Erythroblast (primary cell): Measurements from ENCODE around the gene DNAJC17.
A peak's percentile ranks its signal among the peaks of the same experiment; 100 is the strongest.

ENCODE experiments used
- DNase-seq, 2 experiments: peaks; one replicate each; lab custom pipeline; 2025; lab: John Stamatoyannopoulos, UW
- GATA1 ChIP-seq: IDR thresholded peaks from 2 replicates; pipeline ENCODE4 v1.6.1; 2011; ENCODE audit warnings: low read depth, mild to moderate bottlenecking, control low read depth, low read length, moderate library complexity
- POLR2A ChIP-seq: IDR thresholded peaks from 2 replicates; pipeline ENCODE4 v1.6.1; 2011; ENCODE audit warnings: mild to moderate bottlenecking, low read length

Gene DNAJC17

DNA sequence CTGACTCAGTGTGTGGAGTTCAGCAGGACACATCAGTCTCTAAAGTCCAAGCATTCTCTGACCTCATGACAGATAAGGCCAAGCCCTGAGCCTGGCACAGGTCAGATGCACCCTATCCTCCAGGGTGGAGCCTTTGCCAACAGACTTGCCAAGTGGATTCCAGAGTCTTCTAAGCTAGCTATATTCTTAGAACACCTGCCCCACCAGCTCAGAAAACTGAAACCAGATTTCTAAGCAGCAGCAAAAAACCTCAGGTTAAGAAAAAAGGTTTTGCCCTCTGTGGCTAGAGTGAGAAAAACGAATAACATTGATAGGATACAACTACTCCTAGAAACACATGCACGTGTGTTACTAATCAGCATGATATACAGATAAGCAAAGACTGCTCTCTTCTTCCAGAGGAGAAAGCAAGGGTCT lies 63.8 kb downstream of the DNAJC17 start:
- TF ChIP-seq POLR2A (no peak), GATA1 (no peak)
- peak; percentile 51 to 53 for DNase-seq

DNA sequence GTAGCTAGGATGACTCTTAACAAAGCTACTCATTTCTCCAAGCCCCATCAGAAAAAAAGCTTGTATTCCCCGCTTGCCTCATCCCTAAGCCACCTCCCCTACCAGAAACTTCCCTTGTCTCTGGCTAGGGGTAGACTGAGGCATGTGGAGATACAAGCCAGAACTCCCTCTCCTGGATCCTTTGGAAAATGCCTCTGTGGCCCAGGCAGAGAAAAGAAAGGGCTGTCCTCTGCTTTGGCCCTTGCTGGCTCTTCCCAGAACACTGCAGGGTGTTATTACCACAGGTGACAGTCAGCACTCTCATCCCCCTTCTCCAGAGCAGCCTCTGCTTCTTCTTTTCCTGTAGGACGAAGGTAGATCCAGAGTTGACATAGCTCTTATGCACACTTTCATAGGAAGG lies 67.4 kb downstream of the DNAJC17 start:
- TF ChIP-seq GATA1 (no peak), POLR2A (no peak)
- no peak for DNase-seq

DNA sequence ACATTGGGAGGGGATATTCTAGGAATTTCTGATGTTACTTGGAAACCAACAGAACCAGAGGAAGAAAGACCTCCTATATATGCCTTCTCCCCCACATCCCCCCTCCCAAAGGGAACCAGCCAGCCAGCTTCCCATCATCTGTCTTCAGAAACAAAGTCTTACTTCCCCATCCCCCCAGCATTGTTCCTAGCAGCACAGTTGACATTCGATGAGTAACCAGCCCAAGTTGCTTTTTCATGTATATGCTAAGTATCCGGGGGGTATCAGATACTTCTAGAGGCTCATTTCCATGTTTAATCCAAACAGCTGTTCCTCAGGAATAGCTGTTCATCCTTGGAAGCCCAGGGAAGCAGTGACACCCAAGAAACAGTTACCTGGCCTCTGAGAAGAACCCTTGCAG lies 68.2 kb downstream of the DNAJC17 start:
- no peak for TF ChIP-seq GATA1
- DNase-seq: no peak

DNA sequence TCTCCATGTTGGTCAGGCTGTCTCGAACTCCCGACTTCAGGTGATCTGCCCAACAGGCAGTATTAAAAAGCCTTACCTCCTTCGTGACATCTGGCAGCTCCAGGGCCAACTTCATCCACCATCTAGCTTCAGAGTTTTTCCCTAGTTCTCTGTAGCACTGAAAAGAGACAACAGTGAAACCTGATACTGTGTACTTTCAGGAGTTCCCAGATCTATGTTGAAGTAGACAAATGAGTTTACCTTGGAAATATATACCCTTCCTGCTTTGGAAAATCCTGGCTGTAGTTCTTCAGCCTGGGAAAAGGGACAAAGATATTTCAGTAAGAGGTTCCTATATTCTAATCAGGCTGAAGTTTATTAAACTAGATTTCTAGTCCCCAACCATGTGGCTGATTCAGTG lies 70.2 kb downstream of the DNAJC17 start:
- no peak for DNase-seq
- TF ChIP-seq POLR2A (no peak), GATA1 (no peak)

DNA sequence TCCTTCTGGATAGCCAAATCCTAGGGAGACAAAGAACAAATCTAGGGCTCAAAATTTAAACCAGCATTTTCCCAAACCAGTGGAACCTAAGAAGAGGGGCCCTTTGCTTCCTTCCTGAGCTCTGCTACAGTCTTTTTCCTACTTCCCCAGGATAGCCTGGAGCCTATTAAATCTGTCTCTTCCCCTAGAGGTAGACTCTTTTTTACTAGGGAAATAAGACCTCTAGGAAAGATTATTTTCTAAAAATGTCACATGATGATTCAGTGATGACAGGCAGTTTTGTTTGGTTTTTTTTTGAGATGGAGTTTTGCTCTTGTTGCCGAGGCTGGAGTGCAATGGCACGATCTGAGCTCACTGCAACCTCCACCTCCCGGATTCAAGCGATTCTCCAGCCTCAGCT lies 70.7 kb downstream of the DNAJC17 start:
- DNase-seq: no peak
- TF ChIP-seq POLR2A (no peak), GATA1 (no peak)

DNA sequence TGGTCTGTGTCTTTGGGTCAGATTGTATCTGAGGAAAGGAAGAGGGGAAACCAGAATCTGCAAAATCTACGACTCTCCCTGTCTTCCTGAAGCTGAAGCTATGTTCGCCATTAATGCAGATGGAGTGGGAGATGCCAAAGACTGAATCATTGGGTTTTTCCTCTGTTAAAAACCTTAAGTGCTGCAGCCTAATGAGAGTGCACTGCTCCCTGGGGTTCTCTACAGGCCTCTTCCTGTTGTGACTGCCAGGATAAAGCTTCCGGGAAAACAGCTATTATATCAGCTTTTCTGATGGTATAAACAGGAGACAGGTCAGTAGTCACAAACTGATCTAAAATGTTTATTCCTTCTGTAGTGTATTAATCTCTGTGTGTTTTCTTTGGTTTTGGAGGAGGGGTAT lies 76.2 kb downstream of the DNAJC17 start:
- TF ChIP-seq POLR2A: no peak
- no peak for TF ChIP-seq GATA1
- no peak for DNase-seq

DNA sequence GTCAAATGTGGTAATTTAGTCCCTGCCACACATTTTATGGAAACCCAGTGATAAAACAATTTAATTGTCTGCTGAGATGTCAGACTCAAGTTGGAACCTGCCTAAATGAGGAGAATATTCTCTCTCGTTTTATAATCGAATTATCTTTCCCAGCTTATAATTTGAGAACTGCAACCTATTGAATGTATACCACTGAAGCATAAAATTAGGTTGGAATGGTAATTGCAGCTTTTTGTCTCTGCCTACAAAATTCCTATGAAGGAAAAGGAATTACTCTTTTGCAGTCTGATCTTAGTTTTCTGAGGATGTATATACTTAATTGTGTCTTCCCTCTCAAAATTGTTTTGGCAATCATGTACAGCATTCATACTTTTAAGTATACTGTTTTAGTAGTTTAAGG lies 83.4 kb downstream of the DNAJC17 start:
- no peak for DNase-seq
- TF ChIP-seq GATA1 (no peak), POLR2A (no peak)

DNA sequence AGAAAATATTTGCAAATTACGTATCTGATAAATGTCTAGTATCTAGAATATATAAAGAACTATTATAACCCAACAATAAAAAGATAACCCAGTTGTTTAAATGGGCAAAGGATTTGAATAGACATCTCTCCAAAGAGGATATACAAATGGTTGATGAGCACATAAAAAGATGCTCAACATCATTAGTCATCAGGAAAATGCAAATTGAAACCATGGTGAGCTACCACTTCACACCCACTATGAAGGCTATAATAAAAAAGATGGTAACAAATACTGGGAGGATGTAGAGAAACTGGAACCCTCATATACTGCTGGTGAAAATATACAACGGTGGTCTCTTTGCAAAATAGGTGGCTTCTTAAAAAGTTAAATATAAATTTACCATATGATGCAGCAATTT lies 84.3 kb downstream of the DNAJC17 start:
- no peak for DNase-seq
- no peak for TF ChIP-seq POLR2A
- TF ChIP-seq GATA1: no peak

DNA sequence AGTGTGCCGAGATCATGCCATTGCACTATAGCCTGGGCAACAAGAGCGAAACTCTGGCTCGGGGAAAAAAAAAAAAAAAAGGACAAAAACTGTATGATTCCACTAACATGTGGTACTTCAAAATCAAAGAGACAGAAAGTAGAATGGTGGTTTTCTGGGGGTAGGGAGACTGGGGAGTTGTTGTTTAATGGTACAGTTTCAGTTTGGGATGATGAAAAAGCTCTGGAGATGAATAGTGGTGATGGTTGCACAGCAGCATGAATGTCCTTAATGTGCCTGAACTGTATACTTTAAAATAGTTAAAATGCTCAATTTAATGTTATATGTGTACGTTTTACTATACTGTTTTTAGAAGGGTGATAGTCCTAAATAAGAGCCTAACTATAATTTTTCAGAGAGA lies 84.9 kb downstream of the DNAJC17 start:
- DNase-seq: no peak
- no peak for TF ChIP-seq POLR2A
- no peak for TF ChIP-seq GATA1

DNA sequence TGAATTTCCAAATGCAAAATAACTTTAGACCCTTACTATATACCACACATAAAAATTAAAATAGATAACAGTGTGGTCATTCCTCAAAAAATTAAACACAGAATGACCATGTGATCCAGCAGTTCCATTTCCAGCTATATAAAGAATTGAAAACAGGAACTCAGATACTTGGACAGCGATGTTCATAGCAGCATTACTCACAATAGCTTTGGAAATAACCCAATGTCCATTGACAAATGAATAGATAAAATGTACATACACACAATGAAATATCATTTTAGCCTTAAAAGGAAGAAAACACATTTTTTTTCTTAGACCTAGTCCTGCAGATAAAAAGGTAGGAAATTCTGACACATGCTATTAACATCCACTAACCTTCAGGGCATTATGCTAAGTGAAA lies 85.6 kb downstream of the DNAJC17 start:
- DNase-seq: no peak
- TF ChIP-seq POLR2A (no peak), GATA1 (no peak)

DNA sequence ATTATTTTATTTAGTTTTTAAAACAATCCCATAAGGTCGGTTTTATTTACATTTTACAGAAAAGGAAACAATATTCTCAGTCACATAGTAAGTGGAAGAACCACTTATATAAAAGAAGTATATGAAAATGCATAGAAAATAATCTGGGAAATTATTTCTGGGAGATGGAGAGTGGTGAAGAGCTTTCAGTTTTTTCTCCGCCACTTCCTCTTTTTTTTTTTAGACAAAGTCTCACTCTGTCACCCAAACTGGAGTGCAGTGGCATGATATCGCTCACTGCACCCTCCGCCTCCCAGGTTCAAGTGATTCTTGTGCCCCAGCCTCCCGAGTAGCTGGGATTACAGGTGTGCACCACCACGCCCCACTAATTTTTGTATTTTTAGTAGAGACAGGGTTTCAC lies 91.1 kb downstream of the DNAJC17 start:
- no peak for DNase-seq
- TF ChIP-seq GATA1 (no peak), POLR2A (no peak)
